Naive B cell (primary cell): ENCODE measurements around the gene BMP6. TPM values are rescaled to one million over a fixed set of nuclear protein-coding genes. Genes with fewer than 3 reads are reported as not detected.
"Not testable (repeated sequence)": the region's sequence is repeated elsewhere in the genome, so short reads cannot be mapped to it uniquely, and the experiment has no call there.

Experiments
- ATAC-seq, 2 donors: fragments of 150-1000 bp; cut with Tn5 transposase; 2 replicates each; pipeline ENCODE4 v1.10.0; 2021; ENCODE audit warnings: low read depth in 2 of 2, mild to moderate bottlenecking in 2 of 2, moderate library complexity in 2 of 2
- DNase-seq: peaks from one replicate; pipeline ENCODE4 v3.0.0; 2022
- H3K27ac Mint-ChIP-seq, 6 donors: one replicate each; pipeline ENCODE4 v1.8.0; 2020 to 2022; ENCODE audit warnings: mild to moderate bottlenecking in 6 of 6, mixed read lengths in 6 of 6, moderate library complexity in 5 of 6, inconsistent platforms in 2 of 6
- H3K27me3 Mint-ChIP-seq, 3 donors: one replicate each; pipeline ENCODE4 v1.8.0; 2021 to 2022; ENCODE audit warnings: mixed read lengths in 3 of 3, mild to moderate bottlenecking in 1 of 3
- H3K36me3 Mint-ChIP-seq, 2 donors: one replicate each; pipeline ENCODE4 v1.8.0; 2020 to 2022; ENCODE audit warnings: mixed read lengths in 2 of 2, inconsistent platforms in 1 of 2, mild to moderate bottlenecking in 1 of 2
- H3K4me1 Mint-ChIP-seq, 3 donors: one replicate each; pipeline ENCODE4 v1.8.0; 2020 to 2022; ENCODE audit warnings: mixed read lengths in 3 of 3, inconsistent platforms in 1 of 3, mild to moderate bottlenecking in 1 of 3, moderate library complexity in 1 of 3
- H3K4me3 Mint-ChIP-seq, 8 donors: one replicate each; pipeline ENCODE4 v1.8.0; 2020 to 2022; ENCODE audit warnings: mild to moderate bottlenecking in 8 of 8, mixed read lengths in 8 of 8, moderate library complexity in 8 of 8, inconsistent platforms in 2 of 8
- H3K9me3 Mint-ChIP-seq, 7 donors: one replicate each; pipeline ENCODE4 v1.8.0; 2020 to 2022; ENCODE audit warnings: mixed read lengths in 7 of 7, mild to moderate bottlenecking in 5 of 7, inconsistent platforms in 2 of 7, moderate library complexity in 1 of 7
- polyA plus RNA-seq, 6 donors: library from polyadenylated mRNA; unstranded; fragments of 300-500 nt; fragmentation: Illumina TruSeq; gene quantifications; one replicate each; pipeline ENCODE4 v1.2.3, GENCODE V29; 2021; ENCODE audit warnings: low read depth in 6 of 6

Gene BMP6
- polyA plus RNA-seq, 6 donors from 2014 or later: 0.23 to 1.0 (median 0.63) TPM; not detected in 2

GRCh38 chr6:7894262-7895124 lies 168.6 kb downstream of the BMP6 start:
- no peaks in the 10 kb centered on the region for H3K27me3 Mint-ChIP-seq
- ATAC-seq (no peak), DNase-seq (no peak)
- H3K36me3 Mint-ChIP-seq: peaks cover 38 to 43% of the 10 kb centered on the region in 2 donors
- H3K4me3 Mint-ChIP-seq: no peak overlapping the region
- H3K4me1 Mint-ChIP-seq: peaks cover 9 to 17% (median 12%) of the 10 kb centered on the region in 3 donors
- no peaks in the 10 kb centered on the region for H3K9me3 Mint-ChIP-seq
- peak overlapping the region in 1 of 6 donors; percentile 33 for H3K27ac Mint-ChIP-seq

GRCh38 chr6:7895125-7895423 lies 169.2 kb downstream of the BMP6 start:
- peak overlapping the region in 1 of 6 donors; percentile 82 for H3K27ac Mint-ChIP-seq
- peaks cover 12 to 18% (median 12%) of the 10 kb centered on the region in 3 donors for H3K4me1 Mint-ChIP-seq
- no peak for DNase-seq
- no peak overlapping the region for H3K4me3 Mint-ChIP-seq
- H3K27me3 Mint-ChIP-seq: no peaks in the 10 kb centered on the region
- no peak for ATAC-seq
- H3K9me3 Mint-ChIP-seq: no peaks in the 10 kb centered on the region
- H3K36me3 Mint-ChIP-seq: peaks cover 41 to 46% of the 10 kb centered on the region in 2 donors

- DNase-seq (no peak), ATAC-seq (no peak)
- H3K4me1 Mint-ChIP-seq: peaks cover 26 to 30% (median 27%) of the 10 kb centered on the region in 3 donors
- H3K27ac Mint-ChIP-seq: no peak overlapping the region
- H3K4me3 Mint-ChIP-seq: no peak overlapping the region
- no peaks in the 10 kb centered on the region for H3K27me3 Mint-ChIP-seq
- H3K9me3 Mint-ChIP-seq: no peaks in the 10 kb centered on the region
- H3K36me3 Mint-ChIP-seq: peaks cover 47 to 60% of the 10 kb centered on the region in 2 donors
Measured at GRCh38 chr6:7896465-7896987, 170.6 kb downstream of the BMP6 start.

- Mint-ChIP-seq H3K9me3 (no peaks in the 10 kb centered on the region), H3K27me3 (no peaks in the 10 kb centered on the region), H3K36me3 (peaks cover 51 to 55% of the 10 kb centered on the region in 2 donors), H3K4me3 (peak overlapping the region in 1 of 8 donors; percentile 12), H3K4me1 (peaks cover 29 to 35% (median 35%) of the 10 kb centered on the region in 3 donors), H3K27ac (peak overlapping the region in 4 of 6 donors; percentile 1 to 67 (median 54))
- DNase-seq (no peak), ATAC-seq (no peak)
Measured at GRCh38 chr6:7897461-7898192, 171.7 kb downstream of the BMP6 start.

- peaks cover 53 to 59% of the 10 kb centered on the region in 2 donors for H3K36me3 Mint-ChIP-seq
- H3K27ac Mint-ChIP-seq: peak overlapping the region in 2 of 6 donors; percentile 51 to 67
- DNase-seq, H3K27me3 Mint-ChIP-seq, ATAC-seq, H3K9me3 Mint-ChIP-seq: not testable (repeated sequence)
- H3K4me1 Mint-ChIP-seq: peaks cover 29 to 39% (median 35%) of the 10 kb centered on the region in 3 donors
- peak overlapping the region in 1 of 8 donors; percentile 35 for H3K4me3 Mint-ChIP-seq
Measured at GRCh38 chr6:7898193-7898586, 172.3 kb downstream of the BMP6 start.

GRCh38 chr6:7899101-7899888 lies 173.4 kb downstream of the BMP6 start:
- H3K27me3 Mint-ChIP-seq: no peaks in the 10 kb centered on the region
- H3K9me3 Mint-ChIP-seq: no peaks in the 10 kb centered on the region
- DNase-seq (no peak), ATAC-seq (peak; percentile 22 to 43)
- H3K36me3 Mint-ChIP-seq: peaks cover 54 to 60% of the 10 kb centered on the region in 2 donors
- H3K4me3 Mint-ChIP-seq: no peak overlapping the region
- peaks cover 29 to 40% (median 35%) of the 10 kb centered on the region in 3 donors for H3K4me1 Mint-ChIP-seq
- peak overlapping the region in 5 of 6 donors; percentile 50 to 87 (median 67) for H3K27ac Mint-ChIP-seq

GRCh38 chr6:7899889-7900213 lies 174.0 kb downstream of the BMP6 start:
- peak overlapping the region in 3 of 6 donors; percentile 20 to 70 (median 47) for H3K27ac Mint-ChIP-seq
- H3K27me3 Mint-ChIP-seq: no peaks in the 10 kb centered on the region
- H3K36me3 Mint-ChIP-seq: peaks cover 53 to 66% of the 10 kb centered on the region in 2 donors
- H3K4me3 Mint-ChIP-seq: no peak overlapping the region
- ATAC-seq: no peak
- peaks cover 33 to 46% (median 38%) of the 10 kb centered on the region in 3 donors for H3K4me1 Mint-ChIP-seq
- no peaks in the 10 kb centered on the region for H3K9me3 Mint-ChIP-seq
- DNase-seq: no peak

- Mint-ChIP-seq H3K27me3 (no peaks in the 10 kb centered on the region), H3K4me1 (peaks cover 38 to 51% (median 42%) of the 10 kb centered on the region in 3 donors), H3K36me3 (peaks cover 55 to 67% of the 10 kb centered on the region in 2 donors), H3K27ac (peak overlapping the region in 4 of 6 donors; percentile 17 to 57 (median 37)), H3K4me3 (peak overlapping the region in 1 of 8 donors; percentile 0), H3K9me3 (no peaks in the 10 kb centered on the region)
- ATAC-seq: peak; percentile 92 to 93
- DNase-seq: peak; percentile 40
Measured at GRCh38 chr6:7900621-7901020, 174.7 kb downstream of the BMP6 start.

GRCh38 chr6:7901056-7901455 lies 175.2 kb downstream of the BMP6 start:
- H3K36me3 Mint-ChIP-seq: peaks cover 55 to 63% of the 10 kb centered on the region in 2 donors
- peak overlapping the region in 5 of 6 donors; percentile 17 to 57 (median 30) for H3K27ac Mint-ChIP-seq
- peaks cover 38 to 47% (median 42%) of the 10 kb centered on the region in 3 donors for H3K4me1 Mint-ChIP-seq
- H3K9me3 Mint-ChIP-seq: no peaks in the 10 kb centered on the region
- DNase-seq (no peak), ATAC-seq (no peak)
- peak overlapping the region in 1 of 8 donors; percentile 0 for H3K4me3 Mint-ChIP-seq
- H3K27me3 Mint-ChIP-seq: no peaks in the 10 kb centered on the region

GRCh38 chr6:7901780-7902179 lies 175.9 kb downstream of the BMP6 start:
- Mint-ChIP-seq H3K9me3 (no peaks in the 10 kb centered on the region), H3K36me3 (peaks cover 55 to 60% of the 10 kb centered on the region in 2 donors), H3K27ac (peak overlapping the region in 3 of 6 donors; percentile 29 to 49 (median 30)), H3K4me1 (peaks cover 38 to 46% (median 46%) of the 10 kb centered on the region in 3 donors), H3K4me3 (no peak overlapping the region), H3K27me3 (no peaks in the 10 kb centered on the region)
- no peak for ATAC-seq
- DNase-seq: no peak

- no peak for ATAC-seq
- Mint-ChIP-seq H3K36me3 (peaks cover 55 to 60% of the 10 kb centered on the region in 2 donors), H3K4me3 (peak overlapping the region in 1 of 8 donors; percentile 37), H3K27ac (peak overlapping the region in 1 of 6 donors; percentile 28), H3K9me3 (no peaks in the 10 kb centered on the region), H3K4me1 (peaks cover 38 to 51% (median 46%) of the 10 kb centered on the region in 3 donors), H3K27me3 (no peaks in the 10 kb centered on the region)
- no peak for DNase-seq
Measured at GRCh38 chr6:7902221-7902620, 176.3 kb downstream of the BMP6 start.

GRCh38 chr6:7902867-7903266 lies 177.0 kb downstream of the BMP6 start:
- H3K4me3 Mint-ChIP-seq: no peak overlapping the region
- H3K36me3 Mint-ChIP-seq: peaks cover 48 to 55% of the 10 kb centered on the region in 2 donors
- H3K9me3 Mint-ChIP-seq: no peaks in the 10 kb centered on the region
- H3K27me3 Mint-ChIP-seq: no peaks in the 10 kb centered on the region
- peaks cover 35 to 52% (median 49%) of the 10 kb centered on the region in 3 donors for H3K4me1 Mint-ChIP-seq
- ATAC-seq (no peak), DNase-seq (no peak)
- peak overlapping the region in 1 of 6 donors; percentile 28 for H3K27ac Mint-ChIP-seq

GRCh38 chr6:7903673-7904072 lies 177.8 kb downstream of the BMP6 start:
- H3K4me3 Mint-ChIP-seq: no peak overlapping the region
- peaks cover 30 to 55% (median 44%) of the 10 kb centered on the region in 3 donors for H3K4me1 Mint-ChIP-seq
- no peaks in the 10 kb centered on the region for H3K27me3 Mint-ChIP-seq
- H3K27ac Mint-ChIP-seq: no peak overlapping the region
- no peaks in the 10 kb centered on the region for H3K9me3 Mint-ChIP-seq
- ATAC-seq (no peak), DNase-seq (no peak)
- H3K36me3 Mint-ChIP-seq: peaks cover 40 to 47% of the 10 kb centered on the region in 2 donors
